CD1c-positive myeloid dendritic cell (primary cell): ENCODE results near the gene SLC4A5.
"Not testable (repeated sequence)": the region's sequence is repeated elsewhere in the genome, so short reads cannot be mapped to it uniquely, and the experiment has no call there.

ENCODE experiments used
- DNase-seq: peaks from one replicate; pipeline ENCODE4 v3.0.0-alpha.2; 2016; ENCODE audit errors: extremely low spot score

The SLC4A5 gene

GRCh38 chr2:74367789-74368188 lies 24.6 kb upstream of the SLC4A5 start:
- DNase-seq: no peak

- no peak for DNase-seq
Measured at GRCh38 chr2:74366036-74366435, 22.8 kb upstream of the SLC4A5 start.

GRCh38 chr2:74364533-74365505 lies 21.6 kb upstream of the SLC4A5 start:
- DNase-seq: no peak

- no peak for DNase-seq
Measured at GRCh38 chr2:74361327-74361726, 18.1 kb upstream of the SLC4A5 start.

GRCh38 chr2:74357627-74358026 lies 14.4 kb upstream of the SLC4A5 start:
- DNase-seq: no peak

GRCh38 chr2:74349889-74350288 lies 6.7 kb upstream of the SLC4A5 start:
- no peak for DNase-seq

- DNase-seq: no peak
Measured at GRCh38 chr2:74347742-74348141, 4.5 kb upstream of the SLC4A5 start.

- no peak for DNase-seq
Measured at GRCh38 chr2:74347303-74347702, 4.1 kb upstream of the SLC4A5 start.

GRCh38 chr2:74345272-74345943 lies 2.2 kb upstream of the SLC4A5 start:
- DNase-seq: no peak

DNA sequence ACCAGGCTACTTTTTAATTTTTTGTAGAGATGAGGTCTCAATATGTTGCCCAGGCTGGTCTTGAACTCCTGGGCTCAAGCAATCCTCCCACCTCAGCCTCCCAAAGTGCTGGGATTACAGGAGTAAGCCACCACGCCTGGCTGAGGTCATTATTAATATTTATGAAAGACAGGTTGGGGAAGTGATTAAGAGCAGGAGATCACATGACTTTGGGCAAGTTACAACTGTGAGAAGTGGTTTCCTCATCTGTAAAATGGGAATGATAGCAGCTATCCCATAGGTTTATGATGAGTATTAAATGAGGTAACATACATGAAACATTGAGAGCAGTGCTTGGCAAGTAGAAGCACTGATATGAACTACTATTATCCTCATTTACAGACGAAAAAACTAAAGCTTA lies 7.0 kb downstream of the SLC4A5 start:
- not testable (repeated sequence) for DNase-seq

DNA sequence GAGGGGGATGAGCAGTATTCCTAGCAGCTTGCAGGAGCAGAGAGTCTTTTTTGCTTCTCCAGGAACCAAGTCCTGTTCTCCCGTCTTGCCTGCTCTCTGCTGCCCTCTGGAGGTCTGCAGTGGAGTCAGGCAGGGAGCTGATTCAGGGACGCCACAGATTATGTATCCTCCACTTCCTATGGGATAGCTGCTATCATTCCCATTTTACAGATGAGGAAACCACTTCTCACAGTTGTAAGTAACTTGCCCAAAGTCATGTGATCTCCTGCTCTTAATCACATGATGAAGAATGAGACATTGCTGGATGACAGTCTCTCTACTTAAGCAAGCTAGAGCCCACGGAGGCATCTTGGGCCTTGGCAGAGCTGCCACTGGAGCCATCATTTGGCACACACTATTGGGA lies 8.3 kb downstream of the SLC4A5 start:
- DNase-seq: peak; percentile 74

GRCh38 chr2:74333896-74334586 lies 9.2 kb downstream of the SLC4A5 start:
- no peak for DNase-seq

- DNase-seq: no peak
Measured at GRCh38 chr2:74333175-74333574, 10.0 kb downstream of the SLC4A5 start.

DNA sequence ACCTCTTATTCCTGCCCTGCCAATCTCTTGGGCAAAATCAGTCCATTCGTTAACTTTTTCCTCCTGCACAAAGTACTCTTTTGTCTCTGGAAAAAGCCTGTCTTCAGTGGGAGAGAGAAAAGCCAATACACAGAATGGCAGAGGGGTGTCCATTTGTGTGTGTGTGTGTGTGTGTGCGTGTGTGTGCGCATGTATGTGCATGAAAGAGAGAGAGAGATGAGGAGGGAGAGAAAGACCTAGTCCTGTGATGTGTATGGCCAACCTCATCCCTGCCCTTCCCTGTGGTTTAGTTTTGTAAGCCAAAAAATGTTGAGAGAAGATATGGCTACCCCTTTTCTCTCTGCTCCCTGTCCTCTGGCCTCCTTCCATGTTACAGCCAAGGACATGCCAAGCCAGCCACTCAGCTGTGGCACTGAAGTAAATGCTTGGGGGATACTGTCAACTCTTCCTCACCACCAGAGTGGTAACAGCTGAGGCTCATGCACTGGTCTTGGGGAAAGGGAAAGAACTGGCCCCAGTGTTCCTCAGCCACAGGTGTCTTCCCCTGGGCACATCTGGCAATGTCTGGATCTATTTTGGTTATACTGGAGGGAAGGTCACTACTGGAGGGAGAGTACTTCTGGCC lies 10.6 kb downstream of the SLC4A5 start:
- DNase-seq: no peak

- DNase-seq: no peak
Measured at GRCh38 chr2:74328573-74328972, 14.6 kb downstream of the SLC4A5 start.

GRCh38 chr2:74328074-74328473 lies 15.1 kb downstream of the SLC4A5 start:
- no peak for DNase-seq

- no peak for DNase-seq
Measured at GRCh38 chr2:74327627-74328026, 15.6 kb downstream of the SLC4A5 start.

GRCh38 chr2:74327199-74327598 lies 16.0 kb downstream of the SLC4A5 start:
- DNase-seq: no peak

- no peak for DNase-seq
Measured at GRCh38 chr2:74325815-74326214, 17.4 kb downstream of the SLC4A5 start.

DNA sequence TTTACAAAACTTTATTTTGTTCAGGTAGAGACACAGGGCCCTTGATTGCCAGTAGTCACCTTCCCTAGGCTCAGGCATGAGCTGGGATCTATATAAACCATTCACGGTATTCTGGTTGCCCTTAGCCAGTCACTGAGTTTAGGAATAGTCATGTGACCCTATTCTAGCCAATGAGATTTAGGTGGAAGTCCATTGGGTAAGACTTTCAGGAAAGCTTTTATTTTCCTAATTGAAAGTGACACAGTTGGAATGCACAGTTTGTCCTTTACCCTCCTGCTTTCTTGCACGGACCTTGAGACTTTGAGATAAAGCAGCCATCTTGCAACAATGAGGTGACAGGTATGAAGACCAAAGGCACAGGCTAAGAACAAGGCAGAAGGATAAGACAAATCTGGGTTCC lies 21.5 kb downstream of the SLC4A5 start:
- DNase-seq: no peak

- DNase-seq: no peak
Measured at GRCh38 chr2:74317701-74318100, 25.5 kb downstream of the SLC4A5 start.
